HG03439 (cell line): Measurements from ENCODE around the gene ILRUN.
"Not testable (repeated sequence)": the region's sequence is repeated elsewhere in the genome, so short reads cannot be mapped to it uniquely, and the experiment has no call there.

ENCODE experiments used
- ATAC-seq: cut with Tn5 transposase; IDR thresholded peaks from one replicate; pipeline ENCODE4 v1.9.1; 2021; ENCODE audit warnings: mild to moderate bottlenecking, moderate library complexity; ENCODE audit not compliant: unreplicated experiment

The ILRUN gene

DNA sequence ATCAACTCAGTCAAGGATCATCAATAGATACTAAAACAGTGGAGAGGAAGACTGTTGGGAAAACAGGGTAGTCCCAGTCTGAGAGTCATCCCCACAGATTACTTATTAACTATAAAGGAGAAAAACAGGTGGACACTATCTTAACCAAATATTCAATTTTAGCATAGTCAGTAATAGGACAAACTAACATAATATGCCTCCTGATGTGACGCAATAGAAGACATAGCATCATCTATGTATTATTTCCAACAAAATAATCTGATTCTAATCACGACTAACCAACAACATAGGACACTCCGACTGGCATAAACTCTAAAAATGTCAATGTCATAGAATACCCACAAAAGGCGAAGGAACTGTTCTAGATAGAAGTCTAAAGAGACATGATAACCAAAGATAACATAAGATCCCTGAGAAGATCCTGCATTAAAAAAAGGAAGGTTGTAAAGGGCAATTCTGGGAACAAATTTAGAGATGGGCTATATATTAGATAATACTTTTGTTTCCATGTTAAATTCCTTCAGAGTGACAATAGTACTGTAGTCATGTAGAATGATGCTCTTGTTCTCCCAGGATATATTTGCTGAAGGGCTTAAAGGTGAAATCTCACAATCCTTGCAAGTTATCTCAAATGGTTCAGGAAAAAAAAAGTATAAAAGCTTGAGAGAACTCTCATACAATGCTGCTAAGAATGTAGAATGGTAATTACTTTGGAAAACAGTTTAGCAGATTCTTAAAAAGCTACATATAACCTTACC lies 28.9 kb downstream of the ILRUN start:
- no peak for ATAC-seq

DNA sequence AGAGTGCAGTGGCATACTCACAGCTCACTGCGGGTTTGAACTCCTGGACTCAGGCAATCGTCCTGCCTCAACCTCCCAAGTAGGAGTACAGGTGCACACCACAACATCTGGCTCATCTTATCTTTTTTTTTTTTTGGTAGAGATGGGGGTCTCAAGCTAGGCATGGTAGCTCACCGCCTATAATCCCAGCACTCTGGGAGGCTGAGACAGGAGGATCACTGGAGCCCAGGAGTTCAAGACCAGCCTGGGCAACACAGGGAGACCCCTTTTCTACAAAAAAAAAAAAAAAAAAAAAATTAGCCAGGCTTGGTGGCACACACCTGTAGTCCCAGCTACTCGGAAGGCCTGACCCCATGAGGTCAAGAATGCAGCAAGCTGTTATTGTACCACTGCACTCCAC lies 31.5 kb downstream of the ILRUN start:
- no peak for ATAC-seq

GRCh38 chr6:34664256-34664971 lies 32.2 kb downstream of the ILRUN start:
- no peak for ATAC-seq

GRCh38 chr6:34663831-34664255 lies 32.7 kb downstream of the ILRUN start:
- ATAC-seq, result no peak

DNA sequence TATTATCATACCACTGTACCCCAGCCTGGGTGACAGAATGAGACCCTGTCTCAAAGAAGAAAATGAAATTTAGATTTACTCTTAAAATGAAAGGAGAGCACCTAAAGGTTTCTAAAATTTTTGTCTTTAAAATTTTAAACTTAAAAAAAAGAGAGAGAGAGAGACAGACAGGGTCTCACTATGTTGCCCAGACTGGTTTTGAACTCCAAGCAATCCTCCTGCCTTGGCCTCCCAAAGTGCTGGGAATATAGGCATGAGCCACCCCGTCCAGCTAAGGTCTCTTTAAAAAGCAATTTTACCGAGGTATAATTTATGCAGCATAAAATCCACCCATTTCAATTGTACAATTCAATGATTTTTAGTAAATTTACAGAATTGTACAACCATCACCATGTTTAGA lies 33.2 kb downstream of the ILRUN start:
- ATAC-seq, result no peak

DNA sequence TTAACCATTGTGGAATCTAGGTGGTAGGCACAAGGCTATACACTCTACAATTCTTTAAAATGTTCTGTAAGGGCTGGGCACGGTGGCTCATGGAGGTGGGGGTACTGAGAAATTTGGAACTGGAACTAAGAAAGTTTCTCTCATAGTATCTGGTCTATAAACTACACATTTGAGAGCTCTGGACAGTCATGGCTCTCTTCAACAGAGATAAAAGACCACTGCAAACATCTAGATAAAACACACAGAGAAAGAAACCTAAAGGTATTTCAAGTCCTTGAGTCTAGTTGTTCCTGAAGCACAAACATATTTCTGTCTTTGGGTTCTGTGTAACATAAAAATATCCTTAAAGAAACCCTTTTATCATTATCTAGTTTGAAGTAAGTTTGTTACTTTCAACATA lies 35.2 kb downstream of the ILRUN start:
- no peak for ATAC-seq

GRCh38 chr6:34658605-34659265 lies 37.8 kb downstream of the ILRUN start:
- no peak for ATAC-seq

GRCh38 chr6:34657979-34658480 lies 38.5 kb downstream of the ILRUN start:
- ATAC-seq, result not testable (repeated sequence)

DNA sequence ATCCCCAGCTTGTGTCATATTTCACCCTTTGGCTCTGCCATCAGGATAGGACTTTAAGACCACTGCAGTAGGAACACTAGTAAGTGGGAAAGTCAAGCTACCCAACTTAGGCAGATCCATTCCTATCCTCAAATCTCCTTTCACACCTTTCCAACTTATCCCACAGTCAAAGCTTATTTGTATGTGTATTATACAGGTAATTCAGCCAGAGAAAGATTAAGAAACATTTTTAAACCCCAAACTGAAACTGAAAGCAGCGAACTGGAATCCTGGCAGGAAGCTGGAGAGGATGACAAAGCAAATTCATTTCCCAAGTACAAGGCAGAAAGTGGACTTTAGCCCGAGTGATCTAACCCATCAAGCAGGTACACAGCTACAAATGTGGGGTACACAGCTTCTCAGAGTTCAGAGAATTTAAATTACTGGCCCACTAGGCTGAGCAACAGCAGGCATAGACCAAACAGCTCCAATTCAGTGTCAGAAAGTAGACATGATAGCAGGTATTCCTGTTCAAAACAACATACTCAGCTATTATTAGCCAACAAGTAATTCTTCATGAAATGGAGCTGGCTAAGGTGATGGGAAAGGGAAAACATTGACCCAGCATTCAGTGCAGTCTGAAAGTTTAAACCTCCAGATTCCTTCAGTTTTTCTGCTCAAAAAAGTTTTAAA lies 39.1 kb downstream of the ILRUN start:
- ATAC-seq, result no peak

GRCh38 chr6:34657037-34657306 lies 39.6 kb downstream of the ILRUN start:
- no peak for ATAC-seq

DNA sequence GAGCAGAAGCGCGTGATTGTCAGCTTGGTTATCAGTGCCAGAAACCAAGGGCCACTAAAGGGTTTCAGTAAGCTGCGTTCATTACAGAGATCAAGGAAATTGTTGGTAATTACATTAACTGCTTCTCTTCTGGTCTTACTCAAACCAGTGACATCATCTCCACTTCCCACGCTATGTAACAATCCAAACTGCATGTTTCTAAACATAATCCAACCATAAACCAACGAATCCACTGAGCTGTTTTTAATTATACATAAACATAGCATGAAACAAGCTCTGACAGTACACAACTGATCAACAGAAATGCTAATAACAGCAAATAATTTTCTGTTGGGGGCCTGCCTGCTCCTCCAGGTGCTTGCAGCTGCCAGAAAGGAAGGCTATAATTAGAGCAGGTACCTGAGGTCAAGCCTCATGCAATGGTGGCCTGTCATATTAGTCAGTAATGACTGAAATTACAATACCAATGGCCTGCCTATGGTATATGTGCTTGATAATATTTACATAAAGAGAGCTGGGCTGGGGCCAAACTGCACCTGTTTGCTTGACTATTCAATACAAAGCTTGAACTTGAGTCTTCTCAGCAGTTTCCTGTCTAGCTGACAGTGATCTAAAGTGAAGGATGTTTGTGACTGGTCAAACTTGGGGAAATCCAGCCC lies 40.1 kb downstream of the ILRUN start:
- peak; percentile 89 for ATAC-seq

DNA sequence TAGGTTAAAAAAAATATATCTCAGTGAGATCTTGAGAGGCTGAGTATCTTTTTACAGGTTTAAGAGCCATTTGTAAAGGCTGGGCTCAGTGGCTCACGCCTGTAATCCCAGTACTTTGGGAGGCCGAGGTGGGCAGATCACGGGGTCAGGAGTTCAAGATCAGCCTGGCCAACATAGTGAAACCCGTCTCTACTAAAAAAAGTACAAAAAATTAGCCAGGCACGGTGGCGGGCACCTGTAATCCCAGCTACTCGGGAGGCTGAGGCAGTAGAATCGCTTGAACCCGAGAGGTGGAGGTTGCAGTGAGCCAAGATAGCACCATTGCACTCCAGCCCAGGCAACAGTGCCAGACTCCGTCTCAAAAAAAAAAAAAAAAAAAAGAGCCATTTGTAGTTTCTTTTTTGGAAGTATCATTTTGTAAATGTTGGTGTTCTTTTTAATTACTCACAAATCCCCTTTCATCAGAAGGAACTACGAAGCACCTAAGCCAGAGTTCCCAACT lies 40.6 kb downstream of the ILRUN start:
- not testable (repeated sequence) for ATAC-seq

DNA sequence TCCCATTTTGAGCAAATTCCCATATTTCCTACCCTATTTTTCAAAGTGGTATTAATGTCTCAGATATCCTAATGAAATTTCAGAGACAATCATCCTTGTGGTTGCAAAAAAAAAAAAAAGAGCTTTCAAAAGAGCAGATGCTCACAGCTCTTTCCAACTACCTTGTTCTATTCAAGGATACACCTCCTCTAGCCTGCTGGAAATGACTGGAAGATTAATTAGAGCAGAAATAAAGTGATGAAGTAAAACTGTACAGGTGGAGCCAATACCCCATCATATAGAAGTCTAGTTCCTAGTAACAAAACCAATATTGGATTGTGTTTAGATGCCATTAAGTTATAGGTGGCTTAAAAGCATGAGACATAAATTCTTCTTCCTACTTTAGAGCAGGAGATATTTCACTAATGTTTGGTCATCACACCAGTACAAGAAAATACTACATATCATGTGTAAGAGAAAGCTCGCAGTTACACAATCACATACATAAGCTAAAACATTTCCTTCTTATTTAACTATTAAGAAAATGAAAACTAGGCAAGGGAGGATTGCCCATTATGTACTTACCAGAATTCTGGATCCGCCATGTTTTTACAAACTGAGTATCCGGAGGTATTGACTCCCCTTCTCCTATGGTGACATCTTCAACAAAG lies 42.4 kb downstream of the ILRUN start:
- ATAC-seq, result no peak

GRCh38 chr6:34652263-34652662 lies 44.3 kb downstream of the ILRUN start:
- ATAC-seq, result no peak

DNA sequence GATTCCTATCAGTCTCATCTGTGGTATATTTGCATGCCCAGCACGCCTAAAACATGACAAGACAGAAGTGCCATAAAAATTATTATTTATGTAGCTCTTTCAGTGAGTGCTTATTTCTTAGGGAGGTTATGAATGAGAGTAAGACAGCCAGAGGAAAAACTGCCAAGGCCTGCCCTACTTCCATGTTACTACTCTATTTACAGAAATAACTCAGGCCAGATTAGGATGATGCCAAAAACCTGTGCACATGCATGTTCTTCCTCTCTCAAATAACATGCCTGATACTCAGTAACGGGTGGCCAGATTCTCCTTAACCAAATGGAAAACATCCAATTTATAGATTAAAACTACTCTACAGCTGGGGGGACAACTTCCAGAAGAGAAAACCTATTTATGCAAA lies 45.7 kb downstream of the ILRUN start:
- ATAC-seq, result no peak

GRCh38 chr6:34650232-34650631 lies 46.3 kb downstream of the ILRUN start:
- ATAC-seq, result not testable (repeated sequence)

GRCh38 chr6:34648806-34649205 lies 47.8 kb downstream of the ILRUN start:
- no peak for ATAC-seq
